HFFc6 (cell line): ENCODE measurements around the gene ZNF775. TPM values are rescaled to one million over a fixed set of nuclear protein-coding genes. Genes with fewer than 3 reads are reported as not detected.

Source experiments
- DNase-seq: peaks from one replicate; pipeline ENCODE4 v3.0.0-alpha.2; 2018
- H3K27ac Mint-ChIP-seq: 2 replicates; pipeline ENCODE4 v1.8.0; 2020; ENCODE audit warnings: mild to moderate bottlenecking, mixed read lengths
- H3K27me3 Mint-ChIP-seq: 2 replicates; pipeline ENCODE4 v1.8.0; 2021; ENCODE audit warnings: mild to moderate bottlenecking, moderate library complexity, mixed read lengths; ENCODE audit not compliant: insufficient read depth
- H3K36me3 Mint-ChIP-seq: 2 replicates; pipeline ENCODE4 v1.8.0; 2021; ENCODE audit warnings: low read depth, mixed read lengths
- H3K4me1 Mint-ChIP-seq: 2 replicates; pipeline ENCODE4 v1.8.0; 2020; ENCODE audit warnings: low read depth, mixed read lengths
- H3K4me3 Mint-ChIP-seq: 2 replicates; pipeline ENCODE4 v1.8.0; 2020; ENCODE audit warnings: mild to moderate bottlenecking, moderate library complexity, mixed read lengths
- H3K9me3 Mint-ChIP-seq: 2 replicates; pipeline ENCODE4 v1.8.0; 2020; ENCODE audit warnings: mild to moderate bottlenecking, mixed read lengths
- total RNA-seq, 6 experiments: library from RNA; stranded (reverse); fragmentation: NEBNext Ultra II Directional; extraction: Animal tissue kit (Norgen Biotek cat#: 25700); gene quantifications; 2 replicates in 1 of 6; 3 replicates in 5 of 6; pipeline ENCODE4 v1.2.3, GENCODE V29; 2021
- TF ChIP-seq, protein P1 (sequence below): fragments of 200-600 bp; sonication (generic); IDR thresholded peaks from 2 replicates; pipeline ENCODE4 v1.5.0; 2021; ENCODE audit warnings: antibody characterized with exemption, mild to moderate bottlenecking

ZNF775 gene
- total RNA-seq, 6 experiments from 2014 or later: 2.7 to 3.8 (median 2.9) TPM

DNA sequence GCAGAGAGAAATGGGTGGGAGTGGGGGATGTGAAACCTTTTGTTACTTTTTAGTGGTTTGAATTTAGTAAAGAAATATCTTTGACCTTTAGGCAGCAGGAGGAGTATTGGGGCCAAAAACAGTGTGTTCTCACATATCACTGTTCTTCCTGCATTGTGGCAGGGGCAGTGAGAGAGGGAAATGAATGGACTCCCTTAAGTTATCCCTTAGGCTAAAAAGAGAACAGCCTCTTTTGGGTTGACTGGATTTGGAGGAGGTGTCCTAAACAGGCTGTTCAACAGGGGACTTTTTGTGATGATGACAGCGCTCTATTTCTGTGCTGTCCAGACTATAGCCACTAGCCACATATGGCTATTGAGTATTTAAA, 22.3 kb downstream of the ZNF775 start:
- H3K4me3 Mint-ChIP-seq: no peak overlapping the region
- peak overlapping the region; percentile 30 for H3K27ac Mint-ChIP-seq
- H3K9me3 Mint-ChIP-seq: no peaks in the 10 kb centered on the region
- peaks cover 49% of the 10 kb centered on the region for H3K4me1 Mint-ChIP-seq
- no peak for DNase-seq
- H3K36me3 Mint-ChIP-seq: no peaks in the 10 kb centered on the region
- TF ChIP-seq, protein P1, sequence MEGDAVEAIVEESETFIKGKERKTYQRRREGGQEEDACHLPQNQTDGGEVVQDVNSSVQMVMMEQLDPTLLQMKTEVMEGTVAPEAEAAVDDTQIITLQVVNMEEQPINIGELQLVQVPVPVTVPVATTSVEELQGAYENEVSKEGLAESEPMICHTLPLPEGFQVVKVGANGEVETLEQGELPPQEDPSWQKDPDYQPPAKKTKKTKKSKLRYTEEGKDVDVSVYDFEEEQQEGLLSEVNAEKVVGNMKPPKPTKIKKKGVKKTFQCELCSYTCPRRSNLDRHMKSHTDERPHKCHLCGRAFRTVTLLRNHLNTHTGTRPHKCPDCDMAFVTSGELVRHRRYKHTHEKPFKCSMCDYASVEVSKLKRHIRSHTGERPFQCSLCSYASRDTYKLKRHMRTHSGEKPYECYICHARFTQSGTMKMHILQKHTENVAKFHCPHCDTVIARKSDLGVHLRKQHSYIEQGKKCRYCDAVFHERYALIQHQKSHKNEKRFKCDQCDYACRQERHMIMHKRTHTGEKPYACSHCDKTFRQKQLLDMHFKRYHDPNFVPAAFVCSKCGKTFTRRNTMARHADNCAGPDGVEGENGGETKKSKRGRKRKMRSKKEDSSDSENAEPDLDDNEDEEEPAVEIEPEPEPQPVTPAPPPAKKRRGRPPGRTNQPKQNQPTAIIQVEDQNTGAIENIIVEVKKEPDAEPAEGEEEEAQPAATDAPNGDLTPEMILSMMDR: no peak
- H3K27me3 Mint-ChIP-seq: peaks cover 2% of the 10 kb centered on the region

- no peak for DNase-seq
- Mint-ChIP-seq H3K4me3 (no peak overlapping the region), H3K27me3 (peaks cover 2% of the 10 kb centered on the region), H3K9me3 (no peaks in the 10 kb centered on the region), H3K36me3 (peaks cover 2% of the 10 kb centered on the region; the same call in 1 of the 2 replicates), H3K27ac (no peak overlapping the region), H3K4me1 (peaks cover 55% of the 10 kb centered on the region)
- TF ChIP-seq, protein P1: no peak
Measured at GRCh38 chr7:150401861-150402631, 22.9 kb downstream of the ZNF775 start.

DNA sequence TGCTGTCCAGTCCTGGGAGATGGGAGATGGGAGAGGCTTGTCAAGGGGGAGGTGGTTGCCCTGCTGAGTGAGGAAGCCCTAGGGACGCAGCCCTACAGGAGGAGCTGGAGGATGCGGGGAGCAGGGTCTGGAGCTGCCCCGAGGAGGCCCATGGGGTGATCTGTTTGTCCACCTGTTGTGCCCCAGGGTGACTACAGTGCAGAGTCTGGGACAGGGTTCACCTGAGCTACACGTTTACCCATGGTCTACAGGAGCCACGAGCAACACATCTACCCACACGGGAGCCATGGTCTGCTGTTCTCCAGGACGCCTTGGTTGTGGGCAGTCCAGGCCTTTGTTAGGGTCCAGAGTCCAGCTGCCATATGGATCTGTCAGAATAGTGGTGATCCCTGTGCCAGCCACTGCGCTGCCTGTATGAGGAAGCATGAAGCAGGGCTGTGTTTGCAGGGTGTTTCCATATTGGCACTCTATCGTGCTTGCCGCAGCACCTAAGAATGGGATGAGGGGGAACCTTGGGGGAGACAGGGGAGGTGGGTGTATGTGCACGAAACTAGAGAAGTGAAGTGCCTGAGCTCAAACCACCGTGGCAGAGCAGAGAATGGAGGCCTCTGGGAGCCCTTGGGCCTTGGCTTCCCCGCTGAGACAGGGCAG, 23.7 kb downstream of the ZNF775 start:
- peaks cover 58% of the 10 kb centered on the region for H3K4me1 Mint-ChIP-seq
- DNase-seq: no peak
- no peak overlapping the region for H3K4me3 Mint-ChIP-seq
- peaks cover 4% of the 10 kb centered on the region; the same call in 1 of the 2 replicates for H3K36me3 Mint-ChIP-seq
- TF ChIP-seq, protein P1: no peak
- H3K27me3 Mint-ChIP-seq: peaks cover 2% of the 10 kb centered on the region
- no peaks in the 10 kb centered on the region for H3K9me3 Mint-ChIP-seq
- H3K27ac Mint-ChIP-seq: no peak overlapping the region

GRCh38 chr7:150403376-150404171, 24.4 kb downstream of the ZNF775 start:
- H3K27me3 Mint-ChIP-seq: peaks cover 2% of the 10 kb centered on the region
- peak overlapping the region; percentile 79; the same call in 1 of the 2 replicates for H3K27ac Mint-ChIP-seq
- H3K4me3 Mint-ChIP-seq: no peak overlapping the region
- peaks cover 57% of the 10 kb centered on the region for H3K4me1 Mint-ChIP-seq
- no peaks in the 10 kb centered on the region for H3K9me3 Mint-ChIP-seq
- peaks cover 4% of the 10 kb centered on the region; the same call in 1 of the 2 replicates for H3K36me3 Mint-ChIP-seq
- no peak for DNase-seq
- TF ChIP-seq, protein P1: no peak

GRCh38 chr7:150404172-150404804, 25.2 kb downstream of the ZNF775 start:
- H3K27ac Mint-ChIP-seq: peak overlapping the region; percentile 79
- peaks cover 2% of the 10 kb centered on the region for H3K27me3 Mint-ChIP-seq
- peaks cover 4% of the 10 kb centered on the region; the same call in 1 of the 2 replicates for H3K36me3 Mint-ChIP-seq
- peak overlapping the region; percentile 95 for H3K4me3 Mint-ChIP-seq
- peaks cover 49% of the 10 kb centered on the region for H3K4me1 Mint-ChIP-seq
- TF ChIP-seq, protein P1: no peak
- H3K9me3 Mint-ChIP-seq: no peaks in the 10 kb centered on the region
- no peak for DNase-seq
